GM19324 (cell line): Measurements from ENCODE around the gene ATAD3C.
"Not testable (repeated sequence)": the region's sequence is repeated elsewhere in the genome, so short reads cannot be mapped to it uniquely, and the experiment has no call there.

Source experiments
- ATAC-seq: cut with Tn5 transposase; IDR thresholded peaks from one replicate; pipeline ENCODE4 v1.9.1; 2021; ENCODE audit warnings: mild to moderate bottlenecking, moderate library complexity; ENCODE audit not compliant: unreplicated experiment, low FRiP score

ATAD3C gene

GRCh38 chr1:1468196-1468985, 18.9 kb downstream of the ATAD3C start:
- ATAC-seq, result not testable (repeated sequence)

- no peak for ATAC-seq
Observed at GRCh38 chr1:1470626-1471388, 21.3 kb downstream of the ATAD3C start.

- peak; percentile 90 for ATAC-seq
Observed at GRCh38 chr1:1471389-1472052, 22.0 kb downstream of the ATAD3C start, which contains the start of gene ATAD3B. TSS of gene ATAD3B (plus strand) at chr1:1471765. CDS start at chr1:1471885, 120 bp downstream.

- ATAC-seq, result not testable (repeated sequence)
Observed at GRCh38 chr1:1472053-1472876, 22.8 kb downstream of the ATAD3C start.

- ATAC-seq, result not testable (repeated sequence)
Observed at GRCh38 chr1:1476011-1476410, 26.5 kb downstream of the ATAD3C start.

- ATAC-seq, result no peak
Observed at GRCh38 chr1:1477206-1477605, 27.7 kb downstream of the ATAD3C start.

- no peak for ATAC-seq
Observed at GRCh38 chr1:1479547-1480487, 30.3 kb downstream of the ATAD3C start.

- not testable (repeated sequence) for ATAC-seq
Observed at GRCh38 chr1:1480488-1480867, 31.0 kb downstream of the ATAD3C start.

GRCh38 chr1:1481811-1482210, 32.3 kb downstream of the ATAD3C start:
- ATAC-seq, result not testable (repeated sequence)

- no peak for ATAC-seq
Observed at GRCh38 chr1:1482856-1483255, 33.4 kb downstream of the ATAD3C start.

GRCh38 chr1:1483714-1484113, 34.2 kb downstream of the ATAD3C start:
- no peak for ATAC-seq

GRCh38 chr1:1484976-1485750, 35.7 kb downstream of the ATAD3C start:
- ATAC-seq, result not testable (repeated sequence)

GRCh38 chr1:1485755-1486317, 36.3 kb downstream of the ATAD3C start:
- not testable (repeated sequence) for ATAC-seq

GRCh38 chr1:1487701-1488100, 38.2 kb downstream of the ATAD3C start:
- no peak for ATAC-seq

- ATAC-seq, result no peak
Observed at GRCh38 chr1:1489231-1489630, 39.7 kb downstream of the ATAD3C start.

- no peak for ATAC-seq
Observed at GRCh38 chr1:1489861-1490260, 40.4 kb downstream of the ATAD3C start.

GRCh38 chr1:1490633-1491230, 41.2 kb downstream of the ATAD3C start:
- ATAC-seq, result no peak

- no peak for ATAC-seq
Observed at GRCh38 chr1:1491601-1492000, 42.1 kb downstream of the ATAD3C start.
